GM13977 (cell line): ENCODE data around the gene DENND1A.

Source experiments
- DNase-seq: peaks from one replicate; pipeline ENCODE4 v3.0.0; 2012; ENCODE audit warnings: low spot score
- CTCF ChIP-seq: IDR thresholded peaks from 2 replicates; pipeline ENCODE4 v1.5.1; 2012; ENCODE audit warnings: mild to moderate bottlenecking, control low read depth; ENCODE audit not compliant: insufficient read depth; ENCODE audit errors: extremely low read depth, missing control alignments
- in situ Hi-C: fragments of 300-500 bp; cut with MboI; formaldehyde crosslinking; loops from one replicate; pipeline ENCODE4 v1.12.0; 2022; ENCODE audit warnings: low sequenced_read_pairs, low pct_unique_long_range_greater_than_20kb, mixed read lengths, inconsistent platforms; ENCODE audit not compliant: unreplicated experiment

Gene DENND1A

GRCh38 chr9:123543492-123543891 is 386.4 kb downstream of the DENND1A start:
- in situ Hi-C loops = loop anchor here (25.0 kb wide), 1 partner anchor 469 kb away; the partner anchor contains the start of gene LHX2
- no peak for TF ChIP-seq CTCF
- no peak for DNase-seq

GRCh38 chr9:123542435-123543225 is 387.3 kb downstream of the DENND1A start:
- no peak for TF ChIP-seq CTCF
- DNase-seq = no peak
- in situ Hi-C loops = loop anchor here (25.0 kb wide), 1 partner anchor 470 kb away; the partner anchor contains the start of gene LHX2

DNA sequence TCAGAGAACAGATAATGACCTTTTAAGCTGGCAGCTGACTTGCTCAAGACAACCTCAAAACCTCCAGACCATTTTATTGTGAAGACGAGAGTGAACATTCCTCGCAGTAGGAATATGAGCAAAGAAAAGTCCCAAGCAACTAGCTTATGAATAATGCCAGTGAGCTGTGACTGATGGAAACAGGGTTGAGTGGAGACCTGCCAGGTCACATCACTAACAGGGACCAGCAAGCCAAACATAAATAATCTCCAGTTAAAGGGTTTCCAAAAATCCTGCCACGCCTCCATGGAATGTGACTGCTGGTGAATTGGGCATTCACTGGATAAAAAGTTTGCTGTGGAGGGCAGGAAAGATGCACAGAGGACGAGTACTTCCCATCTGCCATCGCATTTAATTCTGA is 388.5 kb downstream of the DENND1A start:
- in situ Hi-C loops = loop anchor here (25.0 kb wide), 1 partner anchor 471 kb away; the partner anchor contains the start of gene LHX2
- DNase-seq = no peak
- TF ChIP-seq CTCF = no peak

- in situ Hi-C loops = loop anchor here (25.0 kb wide), 1 partner anchor 472 kb away; the partner anchor contains the start of gene LHX2
- TF ChIP-seq CTCF = no peak
- no peak for DNase-seq
These were observed 389.5 kb downstream of the DENND1A start for GRCh38 chr9:123540457-123540856.

- in situ Hi-C loops = loop anchor here (25.0 kb wide), 1 partner anchor 474 kb away; the partner anchor contains the start of gene LHX2
- no peak for TF ChIP-seq CTCF
- DNase-seq = no peak
These were observed 392.1 kb downstream of the DENND1A start for GRCh38 chr9:123537809-123538208.

- in situ Hi-C loops = loop anchor here (25.0 kb wide), 1 partner anchor 476 kb away; the partner anchor contains the start of gene LHX2
- no peak for TF ChIP-seq CTCF
- peak; percentile 43 for DNase-seq
These were observed 393.5 kb downstream of the DENND1A start for GRCh38 chr9:123536455-123536868.
